H9 (cell line): ENCODE measurements around the gene CCM2L. TPM values are rescaled to one million over a fixed set of nuclear protein-coding genes. Genes with fewer than 3 reads are reported as not detected.

Experiments used
- DNase-seq: peaks from one replicate; pipeline ENCODE4 v3.0.0-alpha.2; 2017
- H2AFZ ChIP-seq: one replicate; pipeline ENCODE4 v1.6.1; 2013; ENCODE audit warnings: mild to moderate bottlenecking, low read length, control low read depth, moderate library complexity
- H2AK5ac ChIP-seq: 2 replicates; pipeline ENCODE4 v1.6.1; 2013; ENCODE audit warnings: low read length, control low read depth, mixed read lengths; ENCODE audit not compliant: insufficient read length
- H2BK120ac ChIP-seq: one replicate; pipeline ENCODE4 v1.6.1; 2013; ENCODE audit warnings: low read depth, mild to moderate bottlenecking, low read length, control low read depth, inconsistent platforms; ENCODE audit not compliant: poor library complexity, severe bottlenecking
- H2BK12ac ChIP-seq: 2 replicates; pipeline ENCODE4 v1.6.1; 2013; ENCODE audit warnings: low read length, control low read depth, mixed read lengths, low read depth; ENCODE audit not compliant: insufficient read length
- H2BK15ac ChIP-seq: 2 replicates; pipeline ENCODE4 v1.6.1; 2013; ENCODE audit warnings: low read depth, low read length, control low read depth
- H2BK20ac ChIP-seq: one replicate; pipeline ENCODE4 v1.6.1; 2013; ENCODE audit warnings: low read depth, mild to moderate bottlenecking, low read length, control low read depth, inconsistent platforms; ENCODE audit not compliant: poor library complexity, severe bottlenecking
- H2BK5ac ChIP-seq: 2 replicates; pipeline ENCODE4 v1.6.1; 2013; ENCODE audit warnings: low read length, control low read depth, mixed read lengths; ENCODE audit not compliant: insufficient read length
- H3K14ac ChIP-seq: 2 replicates; pipeline ENCODE4 v1.6.1; 2013; ENCODE audit warnings: low read length, control low read depth; ENCODE audit not compliant: insufficient read depth
- H3K18ac ChIP-seq: 2 replicates; pipeline ENCODE4 v1.6.1; 2013; ENCODE audit warnings: low read depth, mild to moderate bottlenecking, mixed read lengths, low read length, control low read depth; ENCODE audit not compliant: insufficient read length
- H3K23ac ChIP-seq: 2 replicates; pipeline ENCODE4 v1.6.1; 2013; ENCODE audit warnings: low read length, control low read depth, mixed read lengths, low read depth; ENCODE audit not compliant: insufficient read length
- H3K23me2 ChIP-seq: 2 replicates; pipeline ENCODE4 v1.6.1; 2013; ENCODE audit warnings: low read depth, mild to moderate bottlenecking, mixed read lengths, low read length, control low read depth; ENCODE audit not compliant: insufficient read length, poor library complexity, severe bottlenecking
- H3K27ac ChIP-seq: 2 replicates; pipeline ENCODE4 v1.5.1; 2013; ENCODE audit warnings: low read length, control low read depth, mixed read lengths, low read depth; ENCODE audit not compliant: insufficient read length
- H3K27me3 ChIP-seq: 2 replicates; pipeline ENCODE4 v1.6.1; 2013; ENCODE audit warnings: low read length, control low read depth, inconsistent platforms; ENCODE audit not compliant: insufficient read depth
- H3K4ac ChIP-seq: 2 replicates; pipeline ENCODE4 v1.6.1; 2013; ENCODE audit warnings: low read depth, mild to moderate bottlenecking, control low read depth, inconsistent platforms, low read length, moderate library complexity
- H3K4me1 ChIP-seq: 2 replicates; pipeline ENCODE4 v1.6.1; 2013; ENCODE audit warnings: low read length, control low read depth, inconsistent platforms; ENCODE audit not compliant: insufficient read depth
- H3K4me2 ChIP-seq: 2 replicates; pipeline ENCODE4 v1.6.1; 2013; ENCODE audit warnings: low read length, control low read depth, mixed read lengths; ENCODE audit not compliant: insufficient read length, insufficient read depth
- H3K56ac ChIP-seq: 2 replicates; pipeline ENCODE4 v1.6.1; 2013; ENCODE audit warnings: low read depth, mild to moderate bottlenecking, mixed read lengths, low read length, control low read depth; ENCODE audit not compliant: insufficient read length
- H3K79me1 ChIP-seq: 2 replicates; pipeline ENCODE4 v1.6.1; 2013; ENCODE audit warnings: low read depth, mild to moderate bottlenecking, moderate library complexity, low read length, control low read depth, inconsistent platforms; ENCODE audit not compliant: insufficient read depth, poor library complexity, severe bottlenecking
- H3K79me2 ChIP-seq: 2 replicates; pipeline ENCODE4 v1.6.1; 2013; ENCODE audit warnings: low read length, control low read depth, inconsistent platforms; ENCODE audit not compliant: insufficient read depth
- H3K9ac ChIP-seq: 2 replicates; pipeline ENCODE4 v1.6.1; 2013; ENCODE audit warnings: low read length, control low read depth, mixed read lengths; ENCODE audit not compliant: insufficient read length; ENCODE audit errors: extremely low read depth
- H3K9me3 ChIP-seq: one replicate; pipeline ENCODE4 v1.6.1; 2013; ENCODE audit warnings: low read depth, low read length, inconsistent platforms; ENCODE audit not compliant: control insufficient read depth
- H3T11ph ChIP-seq: one replicate; pipeline ENCODE4 v1.6.1; 2013; ENCODE audit warnings: mild to moderate bottlenecking, low read length, control low read depth, inconsistent platforms
- H4K20me1 ChIP-seq: one replicate; pipeline ENCODE4 v1.6.1; 2013; ENCODE audit not compliant: control insufficient read depth, insufficient read length, insufficient read depth
- H4K5ac ChIP-seq: 2 replicates; pipeline ENCODE4 v1.6.1; 2013; ENCODE audit warnings: low read depth, mild to moderate bottlenecking, mixed read lengths, low read length, control low read depth; ENCODE audit not compliant: insufficient read length
- H4K8ac ChIP-seq: replicated peaks from 2 replicates; pipeline ENCODE4 v1.6.1; 2013; ENCODE audit warnings: low read length, control low read depth, mixed read lengths, low read depth; ENCODE audit not compliant: insufficient read length
- H4K91ac ChIP-seq: 2 replicates; pipeline ENCODE4 v1.6.1; 2013; ENCODE audit warnings: low read depth, mild to moderate bottlenecking, moderate library complexity, mixed read lengths, low read length, control low read depth; ENCODE audit not compliant: insufficient read length
- H3K27ac Mint-ChIP-seq, 3 experiments: 2 replicates in 2 of 3; 3 replicates in 1 of 3; pipeline ENCODE4 v1.8.0; 2020 to 2021; ENCODE audit warnings: mixed read lengths in 3 of 3, mild to moderate bottlenecking in 1 of 3, moderate library complexity in 1 of 3
- H3K27me3 Mint-ChIP-seq: 2 replicates; pipeline ENCODE4 v1.8.0; 2021; ENCODE audit warnings: low read depth, mild to moderate bottlenecking, moderate library complexity, mixed read lengths
- H3K36me3 Mint-ChIP-seq, 3 experiments: 2 replicates in 2 of 3; 3 replicates in 1 of 3; pipeline ENCODE4 v1.8.0; 2020 to 2021; ENCODE audit warnings: low read depth in 3 of 3, mixed read lengths in 3 of 3; ENCODE audit not compliant: insufficient read depth in 1 of 3
- H3K4me1 Mint-ChIP-seq, 2 experiments: 2 replicates each; pipeline ENCODE4 v1.8.0; 2020; ENCODE audit warnings: mixed read lengths in 2 of 2
- H3K4me3 Mint-ChIP-seq, 2 experiments: 2 replicates in 1 of 2; 3 replicates in 1 of 2; pipeline ENCODE4 v1.8.0; 2020 to 2021; ENCODE audit warnings: mild to moderate bottlenecking in 2 of 2, mixed read lengths in 2 of 2, moderate library complexity in 1 of 2
- H3K9me3 Mint-ChIP-seq, 2 experiments: 2 replicates in 1 of 2; 3 replicates in 1 of 2; pipeline ENCODE4 v1.8.0; 2020; ENCODE audit warnings: mild to moderate bottlenecking in 2 of 2, mixed read lengths in 2 of 2, moderate library complexity in 1 of 2
- CTCF ChIP-seq: fragments of 200-600 bp; sonication (generic); conservative IDR thresholded peaks from 3 replicates; pipeline ENCODE4 v1.8.0; 2021; ENCODE audit warnings: antibody characterized with exemption, mild to moderate bottlenecking
- WGBS: extraction: QIAGEN DNeasy Blood & Tissue Kit; methylation state at CpG from one replicate; pipeline ENCODE4 v1.1.7; 2013; ENCODE audit warnings: missing lambda C conversion rate, low lambda C conversion rate, mixed read lengths; ENCODE audit not compliant: insufficient read length; ENCODE audit errors: extremely low coverage; 5-methylcytosine and 5-hydroxymethylcytosine counted together
- total RNA-seq: library from RNA; stranded (reverse); gene quantifications from 2 replicates; pipeline ENCODE4 v1.2.1, GENCODE V29; 2021

Gene CCM2L
- total RNA-seq, 1 experiment from 2014 or later = 4.6 TPM

DNA sequence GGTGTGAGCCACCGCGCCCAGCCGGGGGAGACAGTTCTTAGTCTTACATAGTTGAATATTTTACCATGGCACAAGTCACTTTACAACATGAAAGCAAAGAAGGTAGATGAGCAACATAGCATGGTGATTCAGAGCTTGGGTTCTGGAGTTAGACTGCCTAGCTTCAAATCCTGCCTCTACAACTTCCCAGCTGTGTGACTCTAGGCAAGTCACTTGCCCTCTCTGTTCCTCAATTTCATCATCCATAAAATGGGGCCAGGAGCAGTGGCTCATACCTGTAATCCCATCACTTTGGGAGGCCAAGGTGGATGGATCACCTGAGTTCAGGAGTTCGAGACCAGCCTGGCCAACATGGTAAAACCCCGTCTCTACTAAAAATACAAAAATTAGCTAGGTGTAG lies 68.1 kb downstream of the CCM2L start:
- Histone ChIP-seq H3K79me1 (no peaks in the 10 kb centered on the region), H3K14ac (no peak overlapping the region), H2BK5ac (no peak overlapping the region), H3K79me2 (no peaks in the 10 kb centered on the region), H4K91ac (no peak overlapping the region), H2BK20ac (no peak overlapping the region), H3K23me2 (no peaks in the 10 kb centered on the region), H2BK12ac (no peak overlapping the region), H3K18ac (no peak overlapping the region), H3T11ph (no peak overlapping the region), H4K8ac (no peak overlapping the region), H3K27ac (no peak overlapping the region), H3K23ac (no peak overlapping the region), H3K9me3 (no peaks in the 10 kb centered on the region), H3K4me2 (no peak overlapping the region), H3K4ac (no peak overlapping the region), H2AK5ac (no peak overlapping the region), H3K9ac (no peak overlapping the region), H2AFZ (no peak overlapping the region), H2BK120ac (no peak overlapping the region), H3K56ac (no peak overlapping the region), H4K5ac (no peak overlapping the region), H4K20me1 (no peaks in the 10 kb centered on the region), H2BK15ac (no peak overlapping the region), H3K4me1 (no peaks in the 10 kb centered on the region), H3K27me3 (no peaks in the 10 kb centered on the region)
- Mint-ChIP-seq H3K27me3 (peaks cover 21% of the 10 kb centered on the region), H3K9me3 (no peaks in the 10 kb centered on the region), H3K4me3 (no peak overlapping the region), H3K27ac (no peak overlapping the region), H3K36me3 (no peaks in the 10 kb centered on the region; a peak in 1 of 7 replicates), H3K4me1 (peaks cover 3 to 6% of the 10 kb centered on the region in 2 experiments; a peak in 3 of 4 replicates)
- TF ChIP-seq CTCF = no peak
- DNase-seq = no peak
- WGBS = no CpG with 5 or more reads among the region's 5 CpGs
